ENCODE measurements around the gene GSS. TPM values are rescaled to one million over a fixed set of nuclear protein-coding genes. Genes with fewer than 3 reads are reported as not detected.

The GSS gene
- total and polyA plus RNA-seq, 2 experiments from 2014 or later = 68.3 to 80.7 TPM

DNA sequence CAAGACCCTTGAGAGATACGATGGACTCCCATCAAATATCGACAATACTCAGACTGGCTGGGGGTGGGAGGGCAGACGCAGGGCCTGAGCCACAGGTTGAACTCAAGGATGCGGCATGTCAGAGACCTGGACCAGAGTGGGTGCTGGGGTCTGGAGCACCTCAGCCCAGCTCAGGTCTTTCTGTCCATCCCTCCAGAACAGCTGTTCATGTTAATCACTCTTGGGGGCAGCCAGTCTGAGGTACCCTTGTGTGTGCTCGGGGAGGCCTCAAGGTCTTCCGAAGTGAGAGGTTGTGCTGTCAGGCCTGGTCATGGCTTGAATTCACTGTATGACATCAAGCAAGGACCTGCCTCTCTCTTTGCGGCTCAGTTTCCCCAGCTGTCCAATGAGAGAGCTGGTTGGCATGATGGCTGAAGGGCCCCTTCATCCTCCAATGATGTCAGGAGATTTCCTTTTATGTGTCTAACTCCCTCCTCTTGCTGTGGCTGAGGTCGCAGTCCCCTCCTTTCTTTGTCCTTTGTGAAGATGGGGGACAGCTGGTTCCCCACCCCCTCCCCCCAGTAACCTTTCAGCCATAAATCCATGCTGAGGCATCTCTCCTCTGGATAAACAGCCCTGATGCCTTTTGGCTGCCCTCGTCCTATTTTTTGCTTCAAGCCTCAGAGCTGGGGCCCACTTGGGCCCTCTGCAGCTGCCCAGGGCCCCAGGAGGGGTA is 15.4 kb upstream of the GSS start:
- H3K9me2 ChIP-seq (ENCODE audit: insufficient read depth) = no peaks in the 10 kb centered on the region
- in situ Hi-C loops (cut with MboI) = no loop called here
- TF ChIP-seq EZH2phosphoT487 (IDR thresholded peaks at IDR 0.05; ENCODE audit: insufficient read depth, low read depth) (no peak), EZH2 (IDR thresholded peaks at IDR 0.05; ENCODE audit: insufficient read depth, poor library complexity, severe bottlenecking) (no peak)
- no peaks in the 10 kb centered on the region for H3K9me3 ChIP-seq (ENCODE audit: low read depth)
- H3K4me1 ChIP-seq (ENCODE audit: insufficient read depth) = no peaks in the 10 kb centered on the region
- no peaks in the 10 kb centered on the region for H3K36me3 ChIP-seq (ENCODE audit: low read depth)
- no peak for DNase-seq
- H3K27me3 ChIP-seq (replicated peaks; ENCODE audit: insufficient read depth) = no peaks in the 10 kb centered on the region
- H4K20me1 ChIP-seq (ENCODE audit: insufficient read depth) = no peaks in the 10 kb centered on the region
- H3K4me2 ChIP-seq (ENCODE audit: unreplicated experiment) = no peak overlapping the region
- no peaks in the 10 kb centered on the region for H3K79me2 ChIP-seq (ENCODE audit: insufficient read depth)
- H3K4me3 ChIP-seq = no peak overlapping the region
- 79 to 87% methylated on average over 8 to 9 of the region's 9 CpGs for WGBS, 2 experiments (ENCODE audit: low coverage in 1 of 2, low lambda C conversion rate in 2 of 2, missing lambda C conversion rate in 2 of 2)
- no peaks in the 10 kb centered on the region for H3F3A ChIP-seq (ENCODE audit: insufficient read depth)
- no peak overlapping the region for H3K27ac ChIP-seq
- no peak overlapping the region for H2AFZ ChIP-seq
- no peak overlapping the region for H3K9ac ChIP-seq

DNA sequence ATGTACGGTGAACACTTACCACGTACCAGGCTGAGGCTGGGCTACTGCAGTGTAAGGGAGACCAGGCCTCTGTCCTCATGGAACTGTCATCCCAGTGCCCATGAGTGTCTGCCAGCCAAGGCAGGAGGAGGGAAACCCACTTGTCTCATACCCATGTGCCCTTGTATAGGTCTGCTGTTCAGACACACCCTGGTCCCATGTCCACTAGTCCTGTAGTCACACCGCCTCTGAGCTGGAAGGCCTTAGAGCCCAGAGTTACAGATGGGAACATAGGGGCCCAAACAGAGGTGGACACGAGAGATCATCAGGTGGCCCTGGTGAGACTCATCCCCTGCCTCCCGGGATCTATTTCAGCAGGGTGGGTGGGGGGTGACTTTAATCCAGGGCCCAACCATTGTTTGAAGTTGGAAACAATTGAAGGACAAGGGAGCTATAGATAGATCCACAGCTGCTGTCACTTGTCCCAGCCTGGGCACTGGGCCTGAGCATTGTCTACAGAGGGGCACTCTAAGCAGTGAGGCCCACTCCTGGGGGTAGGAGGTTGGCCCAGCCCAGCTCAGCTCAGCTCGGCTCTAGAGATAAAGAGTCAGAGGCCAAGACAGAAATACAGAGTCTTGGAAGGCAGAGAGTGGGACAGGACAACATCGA is 14.7 kb upstream of the GSS start:
- Histone ChIP-seq H2AFZ (no peak overlapping the region), H3F3A (ENCODE audit: insufficient read depth) (no peaks in the 10 kb centered on the region), H3K4me2 (ENCODE audit: unreplicated experiment) (no peak overlapping the region), H3K4me3 (no peak overlapping the region), H3K36me3 (ENCODE audit: low read depth) (no peaks in the 10 kb centered on the region), H3K79me2 (ENCODE audit: insufficient read depth) (no peaks in the 10 kb centered on the region), H3K4me1 (ENCODE audit: insufficient read depth) (no peaks in the 10 kb centered on the region), H4K20me1 (ENCODE audit: insufficient read depth) (no peaks in the 10 kb centered on the region), H3K27me3 (replicated peaks; ENCODE audit: insufficient read depth) (no peaks in the 10 kb centered on the region), H3K9me2 (ENCODE audit: insufficient read depth) (no peaks in the 10 kb centered on the region), H3K9ac (no peak overlapping the region), H3K27ac (no peak overlapping the region), H3K9me3 (ENCODE audit: low read depth) (no peaks in the 10 kb centered on the region)
- in situ Hi-C loops (cut with MboI) = no loop called here
- DNase-seq = no peak
- 65 to 74% methylated on average over 7 of the region's 7 CpGs for WGBS, 2 experiments (ENCODE audit: low coverage in 1 of 2, low lambda C conversion rate in 2 of 2, missing lambda C conversion rate in 2 of 2)
- TF ChIP-seq EZH2phosphoT487 (IDR thresholded peaks at IDR 0.05; ENCODE audit: insufficient read depth, low read depth) = no peak
- no peak for TF ChIP-seq EZH2 (IDR thresholded peaks at IDR 0.05; ENCODE audit: insufficient read depth, poor library complexity, severe bottlenecking)

DNA sequence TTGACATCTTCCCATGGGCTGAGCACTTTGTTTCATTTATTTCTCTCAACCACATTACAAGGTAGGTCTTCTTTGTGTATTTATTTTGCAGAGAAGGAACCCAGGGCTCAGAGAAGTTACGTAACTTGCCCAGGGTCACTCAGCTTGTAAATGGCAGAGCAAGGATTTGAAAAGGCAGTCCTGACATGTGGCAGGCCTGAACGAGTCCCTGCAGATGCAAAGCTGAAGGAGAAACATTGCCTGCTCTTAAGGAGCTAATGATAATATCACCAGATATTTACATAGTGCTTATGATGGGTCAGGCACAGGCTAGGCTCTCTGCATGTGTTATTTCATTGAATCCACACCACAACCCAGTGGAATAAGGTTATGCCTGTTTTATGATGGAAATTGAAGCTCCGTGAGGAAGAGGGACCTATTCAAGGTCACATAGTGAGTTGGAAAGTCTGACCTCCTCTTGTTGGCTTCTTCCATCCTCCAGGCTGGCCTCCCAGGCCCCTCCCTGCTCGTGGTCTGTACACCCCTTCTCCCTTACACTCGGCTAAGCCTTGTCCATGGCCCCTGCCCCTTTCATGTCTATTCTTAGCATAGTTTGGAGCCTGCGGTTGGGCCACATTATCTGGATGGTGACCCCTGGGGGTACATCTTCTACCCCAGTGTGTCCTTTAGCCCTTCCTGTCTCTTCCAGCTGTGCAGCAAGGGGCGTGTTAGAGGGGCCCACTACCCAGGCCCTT is 12.6 kb upstream of the GSS start:
- TF ChIP-seq EZH2phosphoT487 (IDR thresholded peaks at IDR 0.05; ENCODE audit: insufficient read depth, low read depth) (no peak), EZH2 (IDR thresholded peaks at IDR 0.05; ENCODE audit: insufficient read depth, poor library complexity, severe bottlenecking) (no peak)
- no peak overlapping the region for H2AFZ ChIP-seq
- no peak for DNase-seq
- no peak overlapping the region for H3K27ac ChIP-seq
- no peaks in the 10 kb centered on the region for H3F3A ChIP-seq (ENCODE audit: insufficient read depth)
- H3K4me3 ChIP-seq = no peak overlapping the region
- no peaks in the 10 kb centered on the region for H3K9me3 ChIP-seq (ENCODE audit: low read depth)
- H3K9me2 ChIP-seq (ENCODE audit: insufficient read depth) = no peaks in the 10 kb centered on the region
- no peaks in the 10 kb centered on the region for H3K79me2 ChIP-seq (ENCODE audit: insufficient read depth)
- H3K36me3 ChIP-seq (ENCODE audit: low read depth) = no peaks in the 10 kb centered on the region
- WGBS, 2 experiments (ENCODE audit: low coverage in 1 of 2, low lambda C conversion rate in 2 of 2, missing lambda C conversion rate in 2 of 2) = 69 to 75% methylated on average over 7 of the region's 7 CpGs
- H4K20me1 ChIP-seq (ENCODE audit: insufficient read depth) = no peaks in the 10 kb centered on the region
- no peaks in the 10 kb centered on the region for H3K4me1 ChIP-seq (ENCODE audit: insufficient read depth)
- in situ Hi-C loops (cut with MboI) = no loop called here
- H3K27me3 ChIP-seq (replicated peaks; ENCODE audit: insufficient read depth) = no peaks in the 10 kb centered on the region
- H3K9ac ChIP-seq = no peak overlapping the region
- H3K4me2 ChIP-seq (ENCODE audit: unreplicated experiment) = no peak overlapping the region

DNA sequence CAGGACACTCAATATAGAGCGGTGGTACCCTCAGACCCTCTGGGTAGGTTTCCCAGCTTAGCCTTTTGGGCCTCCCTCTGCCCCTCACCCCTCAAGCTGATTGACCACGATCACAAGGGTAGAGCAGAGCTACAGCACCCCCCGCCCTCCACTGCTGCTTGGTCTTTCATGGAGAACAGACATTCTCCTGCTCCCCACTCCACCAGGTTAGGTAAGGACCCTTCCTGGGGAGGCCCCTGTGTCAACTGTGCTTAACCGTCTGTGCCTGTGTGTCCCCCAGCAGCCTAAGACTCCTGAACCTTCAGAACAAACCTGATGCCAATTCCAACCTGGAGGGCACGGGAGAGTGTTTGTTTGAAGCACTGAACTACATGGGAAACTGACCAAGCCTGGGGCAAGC is 11.8 kb upstream of the GSS start:
- Histone ChIP-seq H3K27me3 (replicated peaks; ENCODE audit: insufficient read depth) (no peaks in the 10 kb centered on the region), H2AFZ (no peak overlapping the region), H3K4me2 (ENCODE audit: unreplicated experiment) (no peak overlapping the region), H3K4me1 (ENCODE audit: insufficient read depth) (no peaks in the 10 kb centered on the region), H3F3A (ENCODE audit: insufficient read depth) (no peaks in the 10 kb centered on the region), H3K36me3 (ENCODE audit: low read depth) (no peaks in the 10 kb centered on the region), H3K9me3 (ENCODE audit: low read depth) (no peaks in the 10 kb centered on the region), H3K27ac (no peak overlapping the region), H3K9ac (no peak overlapping the region), H3K79me2 (ENCODE audit: insufficient read depth) (no peaks in the 10 kb centered on the region), H3K4me3 (no peak overlapping the region), H3K9me2 (ENCODE audit: insufficient read depth) (no peaks in the 10 kb centered on the region), H4K20me1 (ENCODE audit: insufficient read depth) (no peaks in the 10 kb centered on the region)
- WGBS, 2 experiments (ENCODE audit: low coverage in 1 of 2, low lambda C conversion rate in 2 of 2, missing lambda C conversion rate in 2 of 2) = 56 to 60% methylated on average over 5 of the region's 5 CpGs
- no peak for TF ChIP-seq EZH2 (IDR thresholded peaks at IDR 0.05; ENCODE audit: insufficient read depth, poor library complexity, severe bottlenecking)
- no peak for TF ChIP-seq EZH2phosphoT487 (IDR thresholded peaks at IDR 0.05; ENCODE audit: insufficient read depth, low read depth)
- in situ Hi-C loops (cut with MboI) = no loop called here
- no peak for DNase-seq
